Ramos (cell line): ENCODE results near the gene KBTBD6.
"Not testable (repeated sequence)": the region's sequence is repeated elsewhere in the genome, so short reads cannot be mapped to it uniquely, and the experiment has no call there.

Source experiments
- in situ Hi-C: fragments of 300-500 bp; cut with MboI; formaldehyde crosslinking; loops from one replicate; pipeline ENCODE4 v1.14.3; 2022; ENCODE audit warnings: low sequenced_read_pairs; ENCODE audit not compliant: unreplicated experiment

The KBTBD6 gene

GRCh38 chr13:41136396-41137031 is 3.9 kb upstream of the KBTBD6 start:
- in situ Hi-C loops: no loop called here

- in situ Hi-C loops: no loop called here
Observed at GRCh38 chr13:41133951-41134350, 1.3 kb upstream of the KBTBD6 start.

- in situ Hi-C loops: not testable (repeated sequence)
Observed at GRCh38 chr13:41131660-41132511, 716 bp downstream of the KBTBD6 start.

- in situ Hi-C loops: not testable (repeated sequence)
Observed at GRCh38 chr13:41131189-41131588, 1.4 kb downstream of the KBTBD6 start.

- in situ Hi-C loops: no loop called here
Observed at GRCh38 chr13:41130356-41130755, 2.2 kb downstream of the KBTBD6 start.

GRCh38 chr13:41127701-41128100 is 4.9 kb downstream of the KBTBD6 start:
- in situ Hi-C loops: no loop called here

- in situ Hi-C loops: no loop called here
Observed at GRCh38 chr13:41122838-41123237, 9.8 kb downstream of the KBTBD6 start.

- in situ Hi-C loops: no loop called here
Observed at GRCh38 chr13:41117869-41118268, 14.7 kb downstream of the KBTBD6 start.

GRCh38 chr13:41111454-41111853 is 21.1 kb downstream of the KBTBD6 start:
- in situ Hi-C loops: no loop called here

GRCh38 chr13:41107584-41108014 is 25.0 kb downstream of the KBTBD6 start:
- in situ Hi-C loops: no loop called here

- in situ Hi-C loops: no loop called here
Observed at GRCh38 chr13:41107104-41107571, 25.5 kb downstream of the KBTBD6 start.

- in situ Hi-C loops: no loop called here
Observed at GRCh38 chr13:41099986-41100385, 32.6 kb downstream of the KBTBD6 start.

GRCh38 chr13:41098761-41099160 is 33.8 kb downstream of the KBTBD6 start:
- in situ Hi-C loops: no loop called here

GRCh38 chr13:41095681-41096080 is 36.9 kb downstream of the KBTBD6 start:
- in situ Hi-C loops: not testable (repeated sequence)

- in situ Hi-C loops: no loop called here
Observed at GRCh38 chr13:41085961-41086585, 46.5 kb downstream of the KBTBD6 start.

GRCh38 chr13:41079725-41080124 is 52.9 kb downstream of the KBTBD6 start:
- in situ Hi-C loops: loop anchor here (10.0 kb wide), 1 partner anchor 585 kb away; no protein-coding TSS in a partner anchor
